ENCODE results near the gene YLPM1.

DNA sequence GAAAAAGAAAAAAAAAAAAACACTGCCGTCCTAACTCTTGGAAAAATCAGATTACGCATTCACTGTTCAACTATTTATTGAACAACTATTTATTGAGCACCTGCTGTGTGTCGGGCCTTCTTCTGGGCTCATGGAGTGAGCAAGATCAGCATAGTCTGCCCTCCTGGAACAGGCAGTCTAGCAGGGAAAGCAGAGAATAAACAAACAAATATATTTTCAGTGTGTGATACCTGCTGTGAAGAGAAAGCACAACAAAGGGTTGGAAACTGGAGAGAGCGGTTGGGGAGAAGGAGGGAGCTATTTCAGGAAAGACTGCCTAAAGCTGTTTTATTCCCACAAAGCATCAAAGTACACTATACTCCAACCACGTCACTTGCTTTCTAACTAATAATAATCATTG lies 102.0 kb downstream of the YLPM1 start:
- TF ChIP-seq CTCF (IDR thresholded peaks at IDR 0.05), result no peak
- no peak for TF ChIP-seq POLR2A (IDR thresholded peaks at IDR 0.05)
- no peak for TF ChIP-seq POLR2AphosphoS5 (IDR thresholded peaks at IDR 0.05)
